IPS-15b (cell line): ENCODE results near the gene ATP4A.

Source experiments
- H3K27me3 ChIP-seq: one replicate; pipeline ENCODE4 v1.6.1; 2013; ENCODE audit warnings: low read length; ENCODE audit not compliant: control insufficient read depth, insufficient read depth
- H3K36me3 ChIP-seq: one replicate; pipeline ENCODE4 v1.6.1; 2013; ENCODE audit warnings: low read length; ENCODE audit not compliant: control insufficient read depth, insufficient read depth
- H3K4me1 ChIP-seq: one replicate; pipeline ENCODE4 v1.6.1; 2013; ENCODE audit warnings: mild to moderate bottlenecking, low read length; ENCODE audit not compliant: control insufficient read depth, insufficient read depth
- H3K4me3 ChIP-seq: one replicate; pipeline ENCODE4 v1.5.1; 2013; ENCODE audit warnings: low read depth, low read length
- H3K9ac ChIP-seq: one replicate; pipeline ENCODE4 v1.6.1; 2013; ENCODE audit warnings: low read depth, mild to moderate bottlenecking, low read length
- H3K9me3 ChIP-seq: one replicate; pipeline ENCODE4 v1.6.1; 2013; ENCODE audit warnings: mild to moderate bottlenecking, low read length; ENCODE audit not compliant: control insufficient read depth, insufficient read depth

Gene ATP4A

DNA sequence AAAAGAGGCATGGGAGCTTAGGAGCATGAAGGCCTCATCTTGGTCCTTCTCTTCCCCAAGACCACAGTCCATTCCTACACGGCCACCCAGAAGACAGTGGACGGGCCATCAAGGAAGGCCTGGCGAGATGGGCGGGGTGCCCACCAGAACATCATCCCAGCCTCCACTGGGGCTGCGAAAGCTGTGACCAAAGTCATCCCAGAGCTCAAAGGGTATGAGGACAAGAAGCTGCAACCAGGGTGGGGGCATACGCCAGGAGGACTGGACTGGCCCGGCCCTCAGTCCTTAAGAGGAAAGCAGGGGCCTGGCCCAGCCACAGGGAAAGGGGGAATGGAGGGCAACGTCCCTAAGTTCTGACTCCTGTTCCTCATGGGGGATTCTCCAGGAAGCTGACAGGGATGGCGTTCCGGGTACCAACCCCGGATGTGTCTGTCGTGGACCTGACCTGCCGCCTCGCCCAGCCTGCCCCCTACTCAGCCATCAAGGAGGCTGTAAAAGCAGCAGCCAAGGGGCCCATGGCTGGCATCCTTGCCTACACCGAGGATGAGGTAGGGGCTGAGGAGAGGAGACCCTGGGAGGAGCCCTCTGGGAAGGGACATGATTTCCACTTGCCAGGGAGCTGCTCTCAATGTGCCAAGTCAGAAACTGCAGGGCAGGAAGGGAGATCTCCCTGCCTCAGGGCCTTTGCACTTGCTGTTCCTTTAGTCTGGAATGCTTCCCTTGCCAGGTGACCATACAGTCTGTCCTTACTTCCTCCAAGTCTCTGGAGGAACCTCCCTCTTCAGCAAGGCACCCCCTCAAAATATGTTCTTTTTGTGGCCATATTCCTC is 20.0 kb downstream of the ATP4A start:
- Histone ChIP-seq H3K36me3 (peaks cover 26% of the 10 kb centered on the region), H3K9me3 (no peaks in the 10 kb centered on the region), H3K4me1 (peaks cover 13% of the 10 kb centered on the region), H3K4me3 (no peak overlapping the region), H3K27me3 (no peaks in the 10 kb centered on the region), H3K9ac (no peak overlapping the region)

- no peak overlapping the region for H3K4me3 ChIP-seq
- H3K36me3 ChIP-seq = peaks cover 19% of the 10 kb centered on the region
- H3K4me1 ChIP-seq = peaks cover 13% of the 10 kb centered on the region
- no peaks in the 10 kb centered on the region for H3K9me3 ChIP-seq
- no peaks in the 10 kb centered on the region for H3K27me3 ChIP-seq
- no peak overlapping the region for H3K9ac ChIP-seq
Measured at GRCh38 chr19:35542209-35542608, 21.2 kb downstream of the ATP4A start.

DNA sequence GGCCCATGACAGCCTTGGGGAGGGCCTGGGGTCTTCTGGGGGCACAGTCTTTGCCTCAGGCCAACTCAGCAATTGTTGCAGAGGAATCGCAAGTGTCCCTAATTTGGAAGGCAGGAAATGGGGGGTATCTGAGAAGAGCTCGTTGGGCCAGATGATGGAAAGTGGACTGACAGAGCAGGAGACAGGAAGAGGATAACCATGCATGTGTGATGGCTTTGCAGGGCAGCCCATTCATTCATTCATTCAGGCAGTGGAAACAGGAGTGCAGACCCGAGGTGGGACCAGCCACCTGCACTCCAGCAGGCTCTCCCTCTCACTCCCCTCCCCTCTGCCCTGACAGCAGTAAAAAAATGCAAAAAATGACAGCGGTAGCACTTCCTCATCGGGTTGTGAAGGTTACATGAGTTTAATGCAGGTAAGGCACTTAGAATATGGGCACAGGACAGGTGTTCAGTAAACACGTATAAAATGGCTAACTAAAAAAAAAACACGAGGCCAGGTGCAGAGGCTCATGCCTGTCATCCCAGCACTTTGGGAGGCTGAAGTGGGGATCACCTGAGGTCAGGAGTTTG is 23.0 kb downstream of the ATP4A start:
- H3K9ac ChIP-seq = no peak overlapping the region
- H3K36me3 ChIP-seq = peaks cover 14% of the 10 kb centered on the region
- H3K27me3 ChIP-seq = no peaks in the 10 kb centered on the region
- H3K9me3 ChIP-seq = no peaks in the 10 kb centered on the region
- H3K4me3 ChIP-seq = no peak overlapping the region
- peaks cover 10% of the 10 kb centered on the region for H3K4me1 ChIP-seq

- Histone ChIP-seq H3K27me3 (no peaks in the 10 kb centered on the region), H3K9me3 (no peaks in the 10 kb centered on the region), H3K36me3 (peaks cover 14% of the 10 kb centered on the region), H3K4me1 (peaks cover 12% of the 10 kb centered on the region), H3K4me3 (no peak overlapping the region), H3K9ac (no peak overlapping the region)
Measured at GRCh38 chr19:35539850-35540249, 23.6 kb downstream of the ATP4A start.

GRCh38 chr19:35539314-35539713 is 24.1 kb downstream of the ATP4A start:
- H3K27me3 ChIP-seq = no peaks in the 10 kb centered on the region
- peaks cover 9% of the 10 kb centered on the region for H3K4me1 ChIP-seq
- no peaks in the 10 kb centered on the region for H3K9me3 ChIP-seq
- H3K4me3 ChIP-seq = no peak overlapping the region
- H3K36me3 ChIP-seq = peaks cover 14% of the 10 kb centered on the region
- H3K9ac ChIP-seq = no peak overlapping the region

GRCh38 chr19:35534803-35535480 is 28.5 kb downstream of the ATP4A start:
- H3K36me3 ChIP-seq = no peaks in the 10 kb centered on the region
- no peak overlapping the region for H3K4me3 ChIP-seq
- H3K9ac ChIP-seq = no peak overlapping the region
- peaks cover 11% of the 10 kb centered on the region for H3K4me1 ChIP-seq
- H3K27me3 ChIP-seq = peaks cover 7% of the 10 kb centered on the region
- no peaks in the 10 kb centered on the region for H3K9me3 ChIP-seq

- Histone ChIP-seq H3K4me3 (peak overlapping the region; percentile 35), H3K27me3 (peaks cover 11% of the 10 kb centered on the region), H3K9me3 (no peaks in the 10 kb centered on the region), H3K9ac (peak overlapping the region; percentile 24), H3K4me1 (peaks cover 7% of the 10 kb centered on the region), H3K36me3 (no peaks in the 10 kb centered on the region)
Measured at GRCh38 chr19:35533822-35534392, 29.6 kb downstream of the ATP4A start.

GRCh38 chr19:35533201-35533821 is 30.1 kb downstream of the ATP4A start, which contains the start of gene GAPDHS:
TSS of gene GAPDHS (plus strand) at chr19:35533456. CDS start at chr19:35533528, 72 bp downstream.
- Histone ChIP-seq H3K9ac (peak within 1 kb of the TSS; percentile 24), H3K27me3 (peaks cover 13% of the 10 kb centered on the region), H3K4me3 (peak within 1 kb of the TSS; percentile 35)

GRCh38 chr19:35531291-35531690 is 32.2 kb downstream of the ATP4A start:
- Histone ChIP-seq H3K4me3 (no peak overlapping the region), H3K27me3 (peaks cover 14% of the 10 kb centered on the region), H3K9ac (no peak overlapping the region), H3K36me3 (no peaks in the 10 kb centered on the region), H3K9me3 (no peaks in the 10 kb centered on the region), H3K4me1 (peaks cover 7% of the 10 kb centered on the region)

More at GRCh38 chr19:35533201-35533821, 30.1 kb downstream of the ATP4A start, which contains the start of gene GAPDHS:
- no peaks in the 10 kb centered on the region for H3K9me3 ChIP-seq
- H3K4me1 ChIP-seq = peaks cover 7% of the 10 kb centered on the region
- no peaks in the 10 kb centered on the region for H3K36me3 ChIP-seq

DNA sequence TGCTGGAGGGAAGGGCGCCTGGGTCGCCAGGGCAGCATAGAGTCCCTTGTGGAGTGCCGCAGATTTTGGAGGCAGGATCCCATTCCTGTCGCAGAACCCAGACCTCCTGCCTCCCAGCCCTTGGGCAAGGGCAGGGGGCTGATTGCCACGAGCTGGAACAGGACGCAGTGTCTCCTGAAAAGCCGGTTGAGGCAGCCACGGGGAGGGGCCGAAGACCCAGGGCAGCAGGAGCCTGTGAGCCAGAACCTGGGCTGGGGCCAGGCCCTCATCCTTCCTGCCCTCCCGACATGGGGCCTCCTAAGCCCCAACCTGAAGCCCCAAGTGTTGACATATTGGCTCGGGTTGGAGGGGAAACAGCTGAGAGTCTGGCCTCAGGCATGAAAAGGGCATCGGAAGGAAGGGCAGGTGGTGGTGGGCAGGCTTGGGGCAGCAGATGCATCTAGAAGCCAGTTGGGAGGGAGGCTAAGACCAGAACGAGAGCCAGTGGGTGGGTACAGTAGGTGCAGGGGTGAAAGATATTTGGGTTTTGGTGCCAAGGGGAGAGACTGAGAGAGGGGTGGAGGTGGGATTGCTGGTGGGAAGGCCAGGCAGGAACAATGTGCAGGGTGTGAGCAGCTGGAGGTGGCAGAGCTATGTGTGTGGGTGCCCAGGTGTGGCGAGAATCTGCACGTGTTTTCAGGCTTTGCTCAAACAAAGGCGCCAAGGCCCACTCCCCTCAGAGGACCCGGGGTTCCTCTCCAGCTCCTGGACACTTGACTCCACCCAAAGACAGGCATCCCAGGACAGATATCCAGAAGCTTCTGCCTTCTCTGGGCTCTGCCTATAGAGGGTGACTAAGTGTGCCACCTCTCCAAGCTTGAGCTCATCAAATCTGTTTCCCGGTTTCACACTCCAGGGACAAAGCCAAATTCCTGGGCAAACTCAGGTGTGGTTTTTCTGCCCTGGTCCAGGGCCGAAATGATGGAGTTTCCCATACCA is 33.9 kb downstream of the ATP4A start:
- H3K27me3 ChIP-seq = peaks cover 25% of the 10 kb centered on the region
- no peak overlapping the region for H3K9ac ChIP-seq
- no peak overlapping the region for H3K4me3 ChIP-seq
- no peaks in the 10 kb centered on the region for H3K36me3 ChIP-seq
- H3K9me3 ChIP-seq = no peaks in the 10 kb centered on the region
- H3K4me1 ChIP-seq = peaks cover 6% of the 10 kb centered on the region
